ENCODE measurements around the gene NCAPD3. TPM values are rescaled to one million over a fixed set of nuclear protein-coding genes. Genes with fewer than 3 reads are reported as not detected.

Gene NCAPD3
- total and polyA plus RNA-seq, 9 of the 15 experiments (the other 6 are each of a cell fraction or from before 2014, with no cell fraction given), result 23.6 to 80.6 (median 58.6) TPM

DNA sequence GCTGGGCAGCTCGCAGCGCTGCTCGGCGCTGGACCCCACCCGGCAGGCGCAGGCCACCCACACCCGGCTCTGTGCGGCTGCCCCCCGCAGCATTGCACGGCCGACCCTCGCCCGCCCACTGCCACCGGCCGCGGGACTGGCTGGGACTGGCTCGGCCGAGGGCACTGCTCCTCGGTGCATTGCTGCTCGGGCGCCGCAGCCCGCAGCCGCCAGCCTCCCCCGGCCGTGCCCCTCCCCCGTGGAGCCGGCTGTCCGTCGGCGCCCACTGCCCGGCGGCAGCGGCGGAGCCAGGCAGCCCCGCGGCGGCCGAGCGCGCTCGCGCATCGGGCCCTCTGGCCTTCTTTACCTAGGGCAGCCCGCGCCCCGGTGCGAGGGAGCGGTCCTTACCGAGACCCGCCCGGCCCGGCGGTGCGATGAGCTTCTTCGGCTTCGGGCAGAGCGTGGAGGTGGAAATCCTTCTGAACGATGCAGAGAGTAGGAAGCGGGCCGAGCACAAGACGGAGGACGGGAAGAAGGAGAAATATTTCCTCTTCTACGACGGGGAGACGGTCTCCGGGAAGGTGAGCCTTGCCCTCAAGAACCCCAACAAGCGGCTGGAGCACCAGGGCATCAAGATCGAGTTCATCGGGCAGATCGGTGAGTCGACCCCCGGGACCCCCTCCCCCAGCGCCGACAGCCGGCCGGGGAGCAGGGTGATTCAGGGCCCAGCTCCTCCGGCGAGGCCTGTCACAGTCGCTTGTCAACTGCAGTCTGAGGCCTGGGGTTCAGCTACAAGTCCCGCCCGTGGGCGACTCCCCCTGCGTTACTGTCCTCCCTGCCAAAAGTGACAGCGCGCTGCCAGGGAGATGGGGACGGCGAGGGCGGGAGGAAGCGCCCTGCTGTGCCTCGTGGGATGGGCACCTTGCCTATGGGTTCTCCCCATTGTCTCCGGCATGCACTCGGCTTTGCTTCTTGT is 1.2 kb upstream of the NCAPD3 start (continued):
- TF ChIP-seq ZNF79 (CRISPR knock-in tag; IDR thresholded peaks at IDR 0.05; ENCODE audit: low read depth) (no peak), ILF3 (IDR thresholded peaks at IDR 0.05; ENCODE audit: borderline replicate concordance) (no peak), MNT (conservative IDR thresholded peaks at IDR 0.05) (0 out of 4 replicates have a peak, but pooled peaks of 1 of the 2 experiments have one; percentile 17), ATF2 (CRISPR knock-in tag; IDR thresholded peaks at IDR 0.05) (no peak), ZNF512 (tag; IDR thresholded peaks at IDR 0.05) (no peak), USF1 (CRISPR knock-in tag; IDR thresholded peaks at IDR 0.05) (no peak), ZNF165 (CRISPR knock-in tag; IDR thresholded peaks at IDR 0.05; ENCODE audit: borderline replicate concordance) (no peak)
- TF ChIP-seq, protein P1, sequence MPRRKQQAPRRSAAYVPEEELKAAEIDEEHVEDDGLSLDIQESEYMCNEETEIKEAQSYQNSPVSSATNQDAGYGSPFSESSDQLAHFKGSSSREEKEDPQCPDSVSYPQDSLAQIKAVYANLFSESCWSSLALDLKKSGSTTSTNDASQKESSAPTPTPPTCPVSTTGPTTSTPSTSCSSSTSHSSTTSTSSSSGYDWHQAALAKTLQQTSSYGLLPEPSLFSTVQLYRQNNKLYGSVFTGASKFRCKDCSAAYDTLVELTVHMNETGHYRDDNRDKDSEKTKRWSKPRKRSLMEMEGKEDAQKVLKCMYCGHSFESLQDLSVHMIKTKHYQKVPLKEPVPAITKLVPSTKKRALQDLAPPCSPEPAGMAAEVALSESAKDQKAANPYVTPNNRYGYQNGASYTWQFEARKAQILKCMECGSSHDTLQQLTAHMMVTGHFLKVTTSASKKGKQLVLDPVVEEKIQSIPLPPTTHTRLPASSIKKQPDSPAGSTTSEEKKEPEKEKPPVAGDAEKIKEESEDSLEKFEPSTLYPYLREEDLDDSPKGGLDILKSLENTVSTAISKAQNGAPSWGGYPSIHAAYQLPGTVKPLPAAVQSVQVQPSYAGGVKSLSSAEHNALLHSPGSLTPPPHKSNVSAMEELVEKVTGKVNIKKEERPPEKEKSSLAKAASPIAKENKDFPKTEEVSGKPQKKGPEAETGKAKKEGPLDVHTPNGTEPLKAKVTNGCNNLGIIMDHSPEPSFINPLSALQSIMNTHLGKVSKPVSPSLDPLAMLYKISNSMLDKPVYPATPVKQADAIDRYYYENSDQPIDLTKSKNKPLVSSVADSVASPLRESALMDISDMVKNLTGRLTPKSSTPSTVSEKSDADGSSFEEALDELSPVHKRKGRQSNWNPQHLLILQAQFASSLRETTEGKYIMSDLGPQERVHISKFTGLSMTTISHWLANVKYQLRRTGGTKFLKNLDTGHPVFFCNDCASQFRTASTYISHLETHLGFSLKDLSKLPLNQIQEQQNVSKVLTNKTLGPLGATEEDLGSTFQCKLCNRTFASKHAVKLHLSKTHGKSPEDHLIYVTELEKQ (CRISPR knock-in tag; IDR thresholded peaks at IDR 0.05), result no peak
- TF ChIP-seq, protein P2, sequence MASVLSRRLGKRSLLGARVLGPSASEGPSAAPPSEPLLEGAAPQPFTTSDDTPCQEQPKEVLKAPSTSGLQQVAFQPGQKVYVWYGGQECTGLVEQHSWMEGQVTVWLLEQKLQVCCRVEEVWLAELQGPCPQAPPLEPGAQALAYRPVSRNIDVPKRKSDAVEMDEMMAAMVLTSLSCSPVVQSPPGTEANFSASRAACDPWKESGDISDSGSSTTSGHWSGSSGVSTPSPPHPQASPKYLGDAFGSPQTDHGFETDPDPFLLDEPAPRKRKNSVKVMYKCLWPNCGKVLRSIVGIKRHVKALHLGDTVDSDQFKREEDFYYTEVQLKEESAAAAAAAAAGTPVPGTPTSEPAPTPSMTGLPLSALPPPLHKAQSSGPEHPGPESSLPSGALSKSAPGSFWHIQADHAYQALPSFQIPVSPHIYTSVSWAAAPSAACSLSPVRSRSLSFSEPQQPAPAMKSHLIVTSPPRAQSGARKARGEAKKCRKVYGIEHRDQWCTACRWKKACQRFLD (CRISPR knock-in tag; IDR thresholded peaks at IDR 0.05), result peak; percentile 28; the same call in 1 of the 2 replicates
- TF ChIP-seq, protein P3, sequence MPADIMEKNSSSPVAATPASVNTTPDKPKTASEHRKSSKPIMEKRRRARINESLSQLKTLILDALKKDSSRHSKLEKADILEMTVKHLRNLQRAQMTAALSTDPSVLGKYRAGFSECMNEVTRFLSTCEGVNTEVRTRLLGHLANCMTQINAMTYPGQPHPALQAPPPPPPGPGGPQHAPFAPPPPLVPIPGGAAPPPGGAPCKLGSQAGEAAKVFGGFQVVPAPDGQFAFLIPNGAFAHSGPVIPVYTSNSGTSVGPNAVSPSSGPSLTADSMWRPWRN (IDR thresholded peaks at IDR 0.05; ENCODE audit: low read depth), result no peak
- TF ChIP-seq, protein P4, sequence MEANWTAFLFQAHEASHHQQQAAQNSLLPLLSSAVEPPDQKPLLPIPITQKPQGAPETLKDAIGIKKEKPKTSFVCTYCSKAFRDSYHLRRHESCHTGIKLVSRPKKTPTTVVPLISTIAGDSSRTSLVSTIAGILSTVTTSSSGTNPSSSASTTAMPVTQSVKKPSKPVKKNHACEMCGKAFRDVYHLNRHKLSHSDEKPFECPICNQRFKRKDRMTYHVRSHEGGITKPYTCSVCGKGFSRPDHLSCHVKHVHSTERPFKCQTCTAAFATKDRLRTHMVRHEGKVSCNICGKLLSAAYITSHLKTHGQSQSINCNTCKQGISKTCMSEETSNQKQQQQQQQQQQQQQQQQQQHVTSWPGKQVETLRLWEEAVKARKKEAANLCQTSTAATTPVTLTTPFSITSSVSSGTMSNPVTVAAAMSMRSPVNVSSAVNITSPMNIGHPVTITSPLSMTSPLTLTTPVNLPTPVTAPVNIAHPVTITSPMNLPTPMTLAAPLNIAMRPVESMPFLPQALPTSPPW (CRISPR knock-in tag; IDR thresholded peaks at IDR 0.05), result peak; percentile 24; the same call in 1 of the 2 replicates
